ENCODE measurements around the gene PIGP.

Gene PIGP

GRCh38 chr21:37074197-37074510 is 1.3 kb upstream of the PIGP start:
- Histone ChIP-seq H3K27ac (ENCODE audit: low read depth, low read length, poor library complexity, severe bottlenecking) (peak overlapping the region; percentile 51), H3K4me2 (ENCODE audit: low read length) (peak overlapping the region; percentile 93), H3K9me2 (ENCODE audit: low read depth, low read length) (no peaks in the 10 kb centered on the region), H3K4me3 (ENCODE audit: low read depth, low read length, poor library complexity, severe bottlenecking) (peak overlapping the region; percentile 87), H4K20me1 (ENCODE audit: insufficient read depth, low read length) (no peaks in the 10 kb centered on the region), H3K4me1 (ENCODE audit: insufficient read depth, low read length, severe bottlenecking) (peaks cover 59% of the 10 kb centered on the region), H3K79me2 (ENCODE audit: insufficient read depth, low read length) (peaks cover 56% of the 10 kb centered on the region), H3K36me3 (ENCODE audit: insufficient read depth, low read length) (no peaks in the 10 kb centered on the region), H3K9me3 (ENCODE audit: low read length) (no peaks in the 10 kb centered on the region), H3K27me3 (ENCODE audit: insufficient read depth, low read length) (no peaks in the 10 kb centered on the region), H3K9ac (ENCODE audit: low read length) (peak overlapping the region; percentile 81), H3F3A (ENCODE audit: insufficient read depth, low read length) (0 out of 2 replicates have a peak, but pooled peaks cover 6% of the 10 kb centered on the region), H2AFZ (ENCODE audit: low read length) (no peak overlapping the region)
- TF ChIP-seq CTCF (IDR thresholded peaks at IDR 0.05; ENCODE audit: low read length) (no peak), EZH2 (IDR thresholded peaks at IDR 0.05; ENCODE audit: borderline replicate concordance, low read length) (no peak)

- no peaks in the 10 kb centered on the region for H3K27me3 ChIP-seq (ENCODE audit: insufficient read depth, low read length)
- peak overlapping the region; percentile 87 for H3K4me3 ChIP-seq (ENCODE audit: low read depth, low read length, poor library complexity, severe bottlenecking)
- peaks cover 50% of the 10 kb centered on the region for H3K79me2 ChIP-seq (ENCODE audit: insufficient read depth, low read length)
- H3K4me1 ChIP-seq (ENCODE audit: insufficient read depth, low read length, severe bottlenecking) = peaks cover 59% of the 10 kb centered on the region
- no peaks in the 10 kb centered on the region for H3K9me3 ChIP-seq (ENCODE audit: low read length)
- H4K20me1 ChIP-seq (ENCODE audit: insufficient read depth, low read length) = no peaks in the 10 kb centered on the region
- H3K4me2 ChIP-seq (ENCODE audit: low read length) = peak overlapping the region; percentile 93
- H3F3A ChIP-seq (ENCODE audit: insufficient read depth, low read length) = 0 out of 2 replicates have a peak, but pooled peaks cover 5% of the 10 kb centered on the region
- peak overlapping the region; percentile 81 for H3K9ac ChIP-seq (ENCODE audit: low read length)
- no peak for TF ChIP-seq EZH2 (IDR thresholded peaks at IDR 0.05; ENCODE audit: borderline replicate concordance, low read length)
- TF ChIP-seq CTCF (IDR thresholded peaks at IDR 0.05; ENCODE audit: low read length) = peak; percentile 22; the same call in 1 of the 2 replicates
- no peak overlapping the region for H2AFZ ChIP-seq (ENCODE audit: low read length)
- H3K36me3 ChIP-seq (ENCODE audit: insufficient read depth, low read length) = no peaks in the 10 kb centered on the region
- H3K27ac ChIP-seq (ENCODE audit: low read depth, low read length, poor library complexity, severe bottlenecking) = peak overlapping the region; percentile 51
- H3K9me2 ChIP-seq (ENCODE audit: low read depth, low read length) = no peaks in the 10 kb centered on the region
Observed at GRCh38 chr21:37073417-37074196, 736 bp upstream of the PIGP start.

- Histone ChIP-seq H3K9me3 (ENCODE audit: low read length) (no peaks in the 10 kb centered on the region), H3K27me3 (ENCODE audit: insufficient read depth, low read length) (no peaks in the 10 kb centered on the region), H3K27ac (ENCODE audit: low read depth, low read length, poor library complexity, severe bottlenecking) (peak overlapping the region; percentile 75), H2AFZ (ENCODE audit: low read length) (no peak overlapping the region), H3K4me2 (ENCODE audit: low read length) (peak overlapping the region; percentile 93), H4K20me1 (ENCODE audit: insufficient read depth, low read length) (no peaks in the 10 kb centered on the region), H3K79me2 (ENCODE audit: insufficient read depth, low read length) (peaks cover 38% of the 10 kb centered on the region), H3F3A (ENCODE audit: insufficient read depth, low read length) (0 out of 2 replicates have a peak, but pooled peaks cover 3% of the 10 kb centered on the region), H3K4me3 (ENCODE audit: low read depth, low read length, poor library complexity, severe bottlenecking) (peak overlapping the region; percentile 87), H3K4me1 (ENCODE audit: insufficient read depth, low read length, severe bottlenecking) (peaks cover 50% of the 10 kb centered on the region), H3K9me2 (ENCODE audit: low read depth, low read length) (no peaks in the 10 kb centered on the region), H3K9ac (ENCODE audit: low read length) (peak overlapping the region; percentile 86), H3K36me3 (ENCODE audit: insufficient read depth, low read length) (no peaks in the 10 kb centered on the region)
- no peak for TF ChIP-seq EZH2 (IDR thresholded peaks at IDR 0.05; ENCODE audit: borderline replicate concordance, low read length)
- TF ChIP-seq CTCF (IDR thresholded peaks at IDR 0.05; ENCODE audit: low read length) = no peak
Observed at GRCh38 chr21:37072274-37072987, 440 bp downstream of the PIGP start.
